Kidney tubule cell (primary cell): ENCODE results near the gene GRIK1.

Experiments used
- DNase-seq: peaks from one replicate; pipeline ENCODE4 v3.0.0-alpha.2; 2018; ENCODE audit warnings: low spot score

GRIK1 gene

DNA sequence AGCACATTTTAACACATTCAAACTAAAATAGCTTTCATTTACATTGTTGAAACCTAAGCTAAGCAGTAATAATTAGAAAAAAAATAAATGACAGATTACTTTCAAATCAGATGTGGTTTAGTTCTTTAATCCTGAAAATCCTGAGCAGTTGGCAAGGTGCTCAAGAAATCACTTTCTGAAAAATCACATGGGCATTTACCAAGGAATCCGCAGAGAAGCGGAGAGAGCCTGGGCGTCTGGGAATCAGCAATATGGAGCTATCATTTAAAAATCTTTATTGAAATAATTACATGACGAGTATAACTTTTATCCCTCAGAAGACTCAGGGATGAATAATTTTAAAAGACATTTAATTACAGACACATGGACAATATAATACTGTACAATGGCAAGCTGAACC is 30.2 kb downstream of the GRIK1 start:
- DNase-seq, result no peak

DNA sequence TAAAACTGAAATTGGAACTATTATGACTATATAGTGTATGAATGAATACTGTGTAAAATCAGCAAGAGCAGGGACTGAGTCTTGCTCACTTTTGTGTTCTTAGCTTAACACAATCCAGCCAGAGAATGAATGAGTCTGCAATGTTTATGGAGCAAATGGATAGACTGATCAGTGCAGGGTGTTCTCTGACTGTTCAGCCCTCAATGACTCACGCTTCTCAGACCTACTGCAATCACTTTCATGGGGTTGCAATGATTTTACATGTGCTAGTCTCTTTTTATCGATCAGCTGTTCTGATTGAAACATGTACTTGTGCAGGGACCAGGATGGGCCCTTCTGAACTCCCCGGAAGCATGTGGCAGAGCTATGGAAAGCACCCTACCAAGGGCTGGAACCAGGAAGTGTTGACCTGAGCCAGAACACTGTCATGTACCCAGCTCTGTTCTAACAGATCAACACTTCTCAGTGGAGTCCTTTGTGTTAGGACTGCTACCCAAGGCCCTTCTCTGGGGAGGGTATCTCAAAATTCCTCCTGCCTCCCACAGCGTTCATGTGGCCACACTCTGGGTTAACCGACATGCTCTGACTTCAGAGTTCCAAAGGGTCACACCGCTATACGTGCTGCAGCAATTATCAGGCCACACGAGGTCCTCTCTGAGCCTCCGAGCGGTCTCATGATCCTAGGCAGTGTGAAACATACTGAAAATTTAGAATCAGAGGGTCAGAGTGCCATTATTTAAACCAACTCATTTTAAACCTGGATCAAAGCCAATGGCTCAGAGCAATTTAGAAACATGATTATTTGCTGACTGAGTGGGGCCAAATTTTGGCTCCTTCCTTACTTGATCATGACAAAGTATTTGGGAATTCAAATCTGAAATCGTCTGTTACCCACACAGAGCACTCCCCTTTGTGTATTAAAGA is 35.2 kb downstream of the GRIK1 start:
- DNase-seq, result peak; percentile 3

DNA sequence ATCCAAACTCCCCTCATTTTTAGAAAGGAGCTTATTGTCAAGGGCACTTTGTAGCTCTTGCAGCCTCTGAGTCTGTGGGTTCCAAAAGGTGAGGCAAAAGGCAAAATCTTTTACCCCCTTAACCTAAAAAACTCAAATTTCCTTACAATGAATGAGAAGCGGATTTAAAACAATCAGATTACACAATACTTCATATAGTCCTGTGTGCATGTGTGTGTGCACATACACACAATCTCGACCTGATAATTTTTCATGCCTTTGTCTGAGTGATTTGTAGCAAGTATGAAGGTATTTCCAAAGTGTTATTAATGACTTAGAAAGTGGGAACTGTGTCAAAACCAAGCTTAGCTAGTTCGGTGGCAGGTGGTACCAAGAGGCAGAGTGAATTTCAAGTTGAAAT is 42.9 kb downstream of the GRIK1 start:
- no peak for DNase-seq

GRCh38 chr21:29893687-29894086 is 46.1 kb downstream of the GRIK1 start:
- no peak for DNase-seq

DNA sequence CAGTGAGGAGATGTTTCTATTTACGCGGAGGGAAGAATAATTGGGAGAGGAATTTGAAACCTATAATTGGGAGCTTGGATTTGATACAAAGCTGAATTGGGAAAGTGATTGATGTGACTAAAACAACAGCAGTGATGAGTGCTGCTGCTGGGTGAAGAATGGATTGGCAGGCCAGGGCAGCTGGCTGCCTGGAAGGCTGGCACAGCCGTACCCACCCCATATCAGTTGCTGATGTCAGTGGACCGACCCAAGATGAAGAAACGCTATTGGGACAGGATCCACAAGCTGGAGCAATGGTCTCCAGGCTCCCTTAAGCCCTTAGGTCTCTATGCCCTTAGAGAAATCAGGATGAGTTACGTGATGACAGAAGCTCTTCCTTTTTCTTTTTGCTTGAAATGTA is 47.4 kb downstream of the GRIK1 start:
- DNase-seq, result no peak

- DNase-seq, result peak; percentile 43
These were observed 51.4 kb downstream of the GRIK1 start for GRCh38 chr21:29888437-29888836.

- no peak for DNase-seq
These were observed 52.3 kb downstream of the GRIK1 start for GRCh38 chr21:29887313-29888009.

GRCh38 chr21:29885491-29885890 is 54.3 kb downstream of the GRIK1 start:
- DNase-seq, result no peak

DNA sequence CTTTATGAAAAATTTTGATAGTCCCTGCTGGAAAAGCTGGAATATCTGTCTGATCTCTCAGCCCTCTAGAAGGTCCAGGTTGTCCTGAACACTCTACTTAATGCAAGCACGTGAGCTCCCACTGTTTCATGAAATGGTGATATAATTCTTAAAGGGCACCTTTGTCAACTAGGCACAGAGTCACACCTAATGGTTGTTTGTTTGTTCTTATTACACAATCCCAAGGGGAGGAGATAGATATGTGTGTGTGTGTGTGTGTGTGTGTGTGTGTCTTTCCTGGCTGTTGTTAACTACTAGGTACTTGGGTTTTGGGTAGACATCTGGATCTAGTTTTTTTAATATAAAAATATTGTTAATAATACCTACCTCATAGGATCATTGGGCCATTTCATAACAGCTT is 63.9 kb downstream of the GRIK1 start:
- DNase-seq, result no peak

- no peak for DNase-seq
These were observed 64.6 kb downstream of the GRIK1 start for GRCh38 chr21:29875036-29875716.

GRCh38 chr21:29873908-29874307 is 65.9 kb downstream of the GRIK1 start:
- no peak for DNase-seq

- DNase-seq, result no peak
These were observed 69.0 kb downstream of the GRIK1 start for GRCh38 chr21:29870814-29871213.

DNA sequence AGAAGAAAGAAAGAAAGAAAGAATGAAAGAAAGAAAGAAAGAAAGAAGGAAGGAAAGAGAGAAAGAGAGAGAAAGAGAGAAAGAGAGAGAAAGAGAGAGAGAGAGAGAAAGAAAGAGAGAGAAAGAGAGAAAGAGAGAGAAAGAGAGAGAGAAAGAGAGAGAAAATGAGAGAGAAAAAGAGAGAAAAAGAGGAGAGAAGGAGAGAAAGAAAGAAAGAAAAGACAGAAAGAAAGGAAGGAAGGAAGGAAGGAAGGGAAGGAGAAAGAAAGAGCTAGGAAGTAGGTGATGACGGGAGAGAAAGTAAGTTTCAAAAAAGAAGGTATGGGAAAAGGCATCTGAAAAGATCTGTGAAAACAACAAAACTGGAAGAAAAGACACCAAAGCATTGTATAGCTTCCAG is 72.0 kb downstream of the GRIK1 start:
- DNase-seq, result no peak

- DNase-seq, result no peak
These were observed 79.5 kb downstream of the GRIK1 start for GRCh38 chr21:29860346-29860745.

DNA sequence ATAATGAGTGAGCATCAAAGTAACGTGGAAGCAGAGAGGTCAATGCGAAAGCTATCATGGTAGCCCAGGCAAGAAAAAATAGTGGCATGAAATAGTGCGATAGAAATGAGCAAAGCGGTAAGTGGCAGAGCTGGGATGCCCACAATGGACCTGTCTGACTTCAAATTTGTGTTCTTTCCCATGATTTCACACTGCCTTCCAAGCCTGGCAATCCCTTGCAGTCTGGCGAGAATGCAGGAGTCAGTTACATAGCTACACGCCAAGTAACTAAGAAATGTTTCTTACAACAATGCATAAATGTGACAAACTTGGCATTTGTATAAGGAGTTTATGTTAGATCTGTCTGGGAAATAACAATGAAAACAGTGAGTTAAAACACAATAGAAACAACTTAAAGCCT is 82.6 kb downstream of the GRIK1 start:
- no peak for DNase-seq

DNA sequence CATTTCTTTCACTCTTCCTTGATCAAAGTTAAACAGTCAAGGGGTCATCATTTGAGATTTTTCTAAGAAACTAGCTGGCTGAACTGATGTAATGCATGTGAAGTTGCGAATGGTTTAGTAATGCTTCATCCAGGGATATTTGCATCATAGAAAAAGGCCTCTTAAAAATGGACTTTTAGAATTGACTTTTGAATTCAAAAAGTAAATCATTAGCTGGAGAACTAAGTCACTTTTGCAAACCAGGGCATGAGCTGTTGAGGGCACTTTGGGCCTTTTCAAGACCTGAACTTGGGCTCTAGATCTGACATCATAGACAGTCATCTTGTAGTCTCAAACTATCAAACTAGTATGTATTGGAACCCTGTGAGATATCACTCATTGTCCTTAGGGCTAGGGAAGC is 85.0 kb downstream of the GRIK1 start:
- peak; percentile 17 for DNase-seq

DNA sequence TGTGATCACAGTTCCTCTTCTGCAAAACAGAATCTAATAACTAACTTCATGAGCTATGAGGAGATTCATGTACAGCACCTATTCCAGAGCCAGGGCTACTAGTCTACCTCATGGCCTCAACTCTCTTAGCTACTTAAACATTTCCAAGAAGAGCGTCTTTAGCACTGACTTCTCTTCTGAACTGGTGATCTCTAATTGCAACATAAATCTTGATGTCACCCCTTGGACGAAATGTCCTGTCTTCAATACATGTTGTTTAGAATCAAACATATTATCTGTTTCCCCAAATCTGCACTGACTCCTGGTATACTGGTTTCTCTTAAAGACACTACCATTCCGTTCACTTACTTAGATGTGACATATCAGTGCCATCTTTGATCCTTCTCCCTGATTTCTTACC is 88.2 kb downstream of the GRIK1 start:
- no peak for DNase-seq

- peak; percentile 66 for DNase-seq
These were observed 90.0 kb downstream of the GRIK1 start for GRCh38 chr21:29849735-29850176.

GRCh38 chr21:29843804-29844203 is 96.0 kb downstream of the GRIK1 start:
- DNase-seq, result no peak

DNA sequence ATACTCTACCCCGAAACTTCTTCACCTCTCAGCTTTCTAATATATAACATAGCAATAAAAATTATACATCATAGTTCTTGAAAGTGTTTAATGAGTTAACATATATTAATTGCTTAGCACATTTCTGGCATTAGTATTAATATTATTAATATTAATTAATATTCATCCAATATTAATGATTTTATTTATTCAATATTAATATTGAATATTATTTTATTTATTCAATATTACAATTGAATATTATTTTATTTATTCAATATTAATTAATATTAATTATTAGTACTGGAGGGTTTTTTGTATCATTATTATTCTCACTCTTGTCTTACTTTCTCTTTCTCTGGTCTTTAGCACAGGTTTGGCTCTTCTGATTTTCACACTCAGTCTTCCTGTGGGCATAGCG is 105.2 kb downstream of the GRIK1 start:
- DNase-seq, result no peak

DNA sequence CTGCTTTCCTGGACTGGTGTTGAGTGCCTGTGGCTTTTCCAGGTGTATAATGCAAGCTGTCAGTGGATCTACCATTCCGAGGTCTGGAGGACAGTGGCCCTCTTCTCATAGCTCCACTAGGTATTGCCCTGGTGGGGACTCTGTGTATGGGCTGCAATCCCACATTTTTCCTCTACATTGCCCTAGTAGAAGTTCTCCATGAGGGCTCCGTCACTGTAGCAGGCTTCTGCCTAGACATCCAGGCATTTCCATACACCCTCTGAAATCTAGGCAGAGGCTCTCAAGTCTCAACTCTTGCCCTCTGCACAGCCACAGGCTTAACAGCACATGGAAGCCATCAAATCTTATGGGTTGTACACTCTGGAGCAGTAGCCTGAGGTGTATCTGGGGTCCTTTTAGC is 107.6 kb downstream of the GRIK1 start:
- no peak for DNase-seq

DNA sequence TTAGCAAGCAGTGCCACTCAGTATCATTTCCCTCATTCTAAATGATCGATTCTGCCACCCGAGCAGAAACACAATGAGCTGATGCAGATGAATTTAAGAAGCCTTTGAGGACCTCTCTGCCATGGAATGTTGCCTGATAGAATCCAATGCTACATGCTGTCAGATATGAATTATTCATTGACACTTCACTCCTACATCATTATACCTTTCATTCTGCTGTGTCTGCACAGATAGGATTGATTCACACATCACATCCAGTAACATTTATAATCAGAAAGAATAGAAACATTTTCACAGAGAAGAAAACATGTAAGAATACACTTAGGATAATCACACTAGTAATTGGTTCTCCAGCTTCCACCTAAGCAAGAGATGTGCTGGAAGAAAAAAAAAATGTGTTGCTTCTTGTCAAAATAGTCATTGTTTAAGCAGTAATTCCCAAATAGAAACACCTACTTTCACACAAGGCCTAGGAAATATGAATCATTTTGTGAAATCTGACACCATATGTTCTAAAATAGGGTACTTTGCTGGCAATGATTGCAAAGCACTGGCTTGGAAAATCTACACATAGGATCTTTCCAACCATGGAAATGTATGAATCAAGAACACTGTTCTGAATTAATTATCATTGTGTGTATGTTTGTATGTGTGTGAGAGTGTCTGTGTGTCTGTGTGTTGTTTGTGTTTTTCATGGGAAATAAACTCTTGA is 110.1 kb downstream of the GRIK1 start:
- peak; percentile 46 for DNase-seq
